ENCODE measurements around the gene COTL1. TPM values are rescaled to one million over a fixed set of nuclear protein-coding genes. Genes with fewer than 3 reads are reported as not detected.

COTL1 gene
- total RNA-seq, 2 donors from 2014 or later, result 37.3 to 43.9 TPM

- ATAC-seq (no peak), DNase-seq (no peak)
- intact Hi-C loops (cut with DNase I), result no loop called here
These were observed 73.7 kb downstream of the COTL1 start for GRCh38 chr16:84544031-84544773.

GRCh38 chr16:84543253-84543652, 74.6 kb downstream of the COTL1 start:
- intact Hi-C loops (cut with DNase I), result no loop called here
- ATAC-seq, result no peak
- no peak for DNase-seq

- DNase-seq (no peak), ATAC-seq (peak in 1 of 2 donors; percentile 8)
- intact Hi-C loops (cut with DNase I), result no loop called here
These were observed 75.7 kb downstream of the COTL1 start for GRCh38 chr16:84541999-84542817.

GRCh38 chr16:84540194-84540593, 77.7 kb downstream of the COTL1 start:
- intact Hi-C loops (cut with DNase I), result no loop called here
- ATAC-seq (no peak), DNase-seq (no peak)

GRCh38 chr16:84538222-84538840, 79.5 kb downstream of the COTL1 start:
- intact Hi-C loops (cut with DNase I), result no loop called here
- DNase-seq, result no peak
- ATAC-seq, result no peak

GRCh38 chr16:84537491-84538151, 80.3 kb downstream of the COTL1 start:
- intact Hi-C loops (cut with DNase I), result no loop called here
- no peak for DNase-seq

GRCh38 chr16:84535851-84536250, 82.0 kb downstream of the COTL1 start:
- ATAC-seq, result no peak
- no peak for DNase-seq
- intact Hi-C loops (cut with DNase I), result no loop called here

More at GRCh38 chr16:84537491-84538151, 80.3 kb downstream of the COTL1 start:
- ATAC-seq, result no peak

GRCh38 chr16:84535408-84535807, 82.5 kb downstream of the COTL1 start:
- ATAC-seq (no peak), DNase-seq (no peak)
- intact Hi-C loops (cut with DNase I), result no loop called here

GRCh38 chr16:84534815-84535214, 83.1 kb downstream of the COTL1 start:
- intact Hi-C loops (cut with DNase I), result no loop called here
- no peak for ATAC-seq

GRCh38 chr16:84532855-84533486, 84.9 kb downstream of the COTL1 start:
- no peak for DNase-seq
- ATAC-seq, result no peak
- intact Hi-C loops (cut with DNase I), result no loop called here

More at GRCh38 chr16:84534815-84535214, 83.1 kb downstream of the COTL1 start:
- DNase-seq, result no peak

GRCh38 chr16:84532291-84532724, 85.6 kb downstream of the COTL1 start:
- DNase-seq, result peak; percentile 76
- peak; percentile 90 to 91 for ATAC-seq
- intact Hi-C loops (cut with DNase I), result no loop called here

GRCh38 chr16:84531671-84532111, 86.2 kb downstream of the COTL1 start:
- DNase-seq (no peak), ATAC-seq (no peak)
- intact Hi-C loops (cut with DNase I), result no loop called here

- ATAC-seq (no peak), DNase-seq (no peak)
- intact Hi-C loops (cut with DNase I), result no loop called here
These were observed 87.3 kb downstream of the COTL1 start for GRCh38 chr16:84530590-84530989.

GRCh38 chr16:84529607-84530006, 88.3 kb downstream of the COTL1 start:
- no peak for ATAC-seq

GRCh38 chr16:84528322-84528721, 89.6 kb downstream of the COTL1 start:
- DNase-seq, result no peak
- ATAC-seq, result no peak
- intact Hi-C loops (cut with DNase I), result no loop called here

More at GRCh38 chr16:84529607-84530006, 88.3 kb downstream of the COTL1 start:
- intact Hi-C loops (cut with DNase I), result no loop called here
- no peak for DNase-seq

GRCh38 chr16:84527532-84528269, 90.2 kb downstream of the COTL1 start:
- intact Hi-C loops (cut with DNase I), result no loop called here
- ATAC-seq (no peak), DNase-seq (no peak)

GRCh38 chr16:84526794-84527531, 90.9 kb downstream of the COTL1 start:
- ATAC-seq, result peak; percentile 38 to 51
- peak; percentile 46 for DNase-seq
- intact Hi-C loops (cut with DNase I), result no loop called here
